GM18870 (cell line): Measurements from ENCODE around the gene CSNK2A1.

Experiments used
- ATAC-seq: cut with Tn5 transposase; IDR thresholded peaks from one replicate; pipeline ENCODE4 v1.9.1; 2021; ENCODE audit warnings: moderate library complexity; ENCODE audit not compliant: unreplicated experiment

Gene CSNK2A1

GRCh38 chr20:568097-568652, 24.6 kb upstream of the CSNK2A1 start:
- no peak for ATAC-seq

- no peak for ATAC-seq
These were observed 20.6 kb upstream of the CSNK2A1 start for GRCh38 chr20:564192-564591.

DNA sequence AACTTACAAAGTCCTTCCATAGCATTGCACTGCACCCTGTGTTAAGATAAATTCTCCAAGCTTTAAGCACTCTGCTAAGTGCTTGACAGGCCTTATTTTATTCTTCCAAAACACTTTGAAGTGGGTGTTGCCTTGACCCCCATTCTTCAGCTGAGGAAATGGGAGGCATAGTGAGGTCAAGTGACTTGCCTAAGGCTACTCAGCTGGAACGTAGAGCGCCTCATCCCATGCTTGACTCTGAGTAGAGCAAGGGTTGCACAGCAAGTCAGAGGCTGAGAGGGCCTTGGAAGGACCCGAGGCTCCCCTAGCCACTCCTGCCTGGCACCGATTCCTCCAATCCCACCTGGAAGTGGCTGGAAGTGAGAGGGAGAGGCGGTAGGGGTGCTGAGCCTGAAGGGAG, 19.6 kb upstream of the CSNK2A1 start:
- no peak for ATAC-seq

DNA sequence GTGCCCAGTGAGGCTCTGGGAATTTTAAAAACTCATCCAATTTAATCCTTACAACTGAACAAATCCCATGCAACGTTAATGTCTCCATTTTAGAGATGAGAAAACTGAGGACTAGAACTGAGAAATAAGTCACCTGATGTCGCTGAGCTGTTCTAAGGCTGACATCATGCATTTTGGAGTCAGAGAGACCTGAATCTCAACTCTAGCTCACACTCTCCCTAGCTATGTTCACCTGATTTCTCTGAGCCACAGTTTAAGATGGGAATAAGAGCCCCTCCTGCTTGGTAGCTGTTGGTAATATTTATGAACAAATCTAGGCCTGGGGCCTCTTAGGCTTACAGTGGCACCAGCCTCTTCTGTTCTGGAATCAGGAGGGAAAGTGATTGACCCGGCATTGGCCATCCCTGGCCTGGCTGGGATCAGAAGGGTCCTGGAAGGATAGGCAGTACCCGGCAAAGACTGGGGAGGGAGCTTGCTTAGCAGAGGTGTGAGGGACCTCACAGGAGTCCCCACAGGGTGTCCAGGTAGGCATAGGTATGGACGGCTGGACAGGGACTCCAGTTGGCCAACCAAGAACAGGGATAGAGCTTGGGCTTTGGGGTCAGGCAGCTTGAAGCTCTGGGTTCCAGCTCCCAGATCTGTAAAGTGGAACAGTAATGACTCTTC, 18.8 kb upstream of the CSNK2A1 start:
- no peak for ATAC-seq

DNA sequence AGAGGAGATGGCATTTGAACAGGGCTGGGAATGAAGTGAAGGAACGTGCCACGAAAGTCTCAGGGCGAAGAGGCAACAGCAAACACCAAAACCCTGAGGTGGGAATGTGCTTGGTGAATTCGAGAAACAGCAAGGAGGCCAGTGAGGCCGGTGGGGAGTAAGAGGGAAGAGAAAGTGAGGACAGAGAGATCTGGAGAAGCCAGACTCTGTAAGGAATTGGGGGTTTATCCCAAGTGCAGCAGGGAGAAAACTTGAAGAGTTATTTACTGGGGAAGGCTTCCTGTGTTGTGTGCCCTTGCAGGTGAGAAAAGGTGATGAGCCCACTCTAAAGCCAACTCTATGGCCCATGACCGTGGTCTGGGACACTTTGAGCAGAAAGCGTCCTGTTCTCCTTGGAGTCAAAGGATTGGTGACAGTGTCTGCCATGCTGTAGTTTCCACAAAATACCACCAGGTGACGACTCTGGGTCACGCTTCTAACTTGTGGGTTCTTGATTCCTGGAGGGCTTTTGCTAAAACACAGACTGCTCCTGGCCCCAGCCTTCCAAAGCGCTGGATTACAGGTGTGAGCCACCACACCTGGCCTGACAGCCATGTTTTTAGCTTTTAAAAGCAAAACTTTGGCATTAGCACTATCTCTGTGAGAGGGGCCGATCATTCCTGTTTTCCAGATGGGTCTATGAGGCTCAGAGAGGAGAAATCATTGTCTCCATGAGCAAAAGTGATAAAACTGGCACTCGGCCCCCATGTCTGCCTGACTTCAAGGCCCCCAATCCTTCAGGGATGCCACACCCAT, 18.0 kb upstream of the CSNK2A1 start:
- no peak for ATAC-seq

- ATAC-seq, result no peak
These were observed 17.1 kb upstream of the CSNK2A1 start for GRCh38 chr20:560680-561079.

GRCh38 chr20:558117-558516, 14.5 kb upstream of the CSNK2A1 start:
- ATAC-seq, result no peak

GRCh38 chr20:556984-557383, 13.4 kb upstream of the CSNK2A1 start:
- ATAC-seq, result no peak

DNA sequence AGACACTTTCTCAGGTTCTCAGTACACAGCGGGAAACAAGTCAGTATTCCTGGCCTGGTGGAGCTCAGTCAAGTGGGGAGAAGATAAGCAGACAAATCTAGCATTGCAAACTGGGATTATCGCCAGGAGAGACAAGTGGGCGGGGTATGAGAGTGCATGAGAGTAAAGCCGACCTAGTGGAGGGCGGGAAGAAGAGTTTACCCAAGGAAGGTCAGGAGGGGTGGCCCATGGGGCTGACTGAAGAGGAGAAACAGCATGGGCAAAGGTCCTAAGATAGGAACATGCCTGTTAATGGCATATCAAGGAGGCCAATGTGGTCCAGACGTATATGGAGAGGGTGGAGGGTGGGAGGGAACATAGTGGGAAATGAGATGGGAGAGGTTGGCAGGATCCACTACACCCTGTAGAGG, 12.4 kb upstream of the CSNK2A1 start:
- no peak for ATAC-seq

- ATAC-seq, result no peak
These were observed 7.0 kb upstream of the CSNK2A1 start for GRCh38 chr20:550611-551010.

- no peak for ATAC-seq
These were observed 6.3 kb upstream of the CSNK2A1 start for GRCh38 chr20:549722-550496.

DNA sequence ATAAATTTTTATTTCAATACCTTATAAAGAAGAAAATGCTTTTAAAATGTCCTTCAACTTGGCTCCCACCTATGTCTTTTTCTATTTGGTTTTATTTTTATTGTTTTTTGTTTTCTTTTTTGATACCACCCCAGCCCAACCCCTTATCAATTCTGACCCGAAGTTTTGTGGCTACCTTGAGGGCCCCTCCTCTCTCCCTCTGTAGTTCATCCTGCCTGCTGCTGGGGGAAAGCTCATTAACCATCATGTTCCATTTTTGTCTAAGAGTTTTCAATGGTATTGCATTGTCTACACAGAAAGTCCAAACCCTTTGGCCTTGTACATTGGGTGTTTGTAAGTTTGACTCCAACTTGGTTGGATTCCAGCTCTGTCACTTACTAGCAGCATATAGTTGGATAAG, 5.3 kb upstream of the CSNK2A1 start:
- no peak for ATAC-seq

- ATAC-seq, result no peak
These were observed 3.8 kb upstream of the CSNK2A1 start for GRCh38 chr20:547394-547793.

DNA sequence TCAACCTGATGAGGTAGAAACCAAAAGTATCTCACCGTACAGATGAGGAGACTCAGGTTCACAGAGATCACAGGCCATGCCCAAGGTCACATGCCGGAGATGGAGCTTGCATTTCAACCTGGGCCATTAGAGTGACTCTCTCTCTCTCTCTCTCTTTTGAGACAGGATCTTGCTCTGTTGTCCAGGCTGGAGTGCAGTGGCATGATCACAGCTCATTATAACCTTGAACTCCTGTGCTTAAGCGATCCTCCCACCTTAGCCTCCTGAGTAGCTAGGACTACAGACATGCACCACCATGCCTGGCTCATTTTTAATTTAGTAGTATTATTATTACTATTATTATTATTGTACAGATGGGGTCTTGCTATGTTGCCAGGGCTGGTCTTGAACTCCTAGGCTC, 2.8 kb upstream of the CSNK2A1 start:
- no peak for ATAC-seq

DNA sequence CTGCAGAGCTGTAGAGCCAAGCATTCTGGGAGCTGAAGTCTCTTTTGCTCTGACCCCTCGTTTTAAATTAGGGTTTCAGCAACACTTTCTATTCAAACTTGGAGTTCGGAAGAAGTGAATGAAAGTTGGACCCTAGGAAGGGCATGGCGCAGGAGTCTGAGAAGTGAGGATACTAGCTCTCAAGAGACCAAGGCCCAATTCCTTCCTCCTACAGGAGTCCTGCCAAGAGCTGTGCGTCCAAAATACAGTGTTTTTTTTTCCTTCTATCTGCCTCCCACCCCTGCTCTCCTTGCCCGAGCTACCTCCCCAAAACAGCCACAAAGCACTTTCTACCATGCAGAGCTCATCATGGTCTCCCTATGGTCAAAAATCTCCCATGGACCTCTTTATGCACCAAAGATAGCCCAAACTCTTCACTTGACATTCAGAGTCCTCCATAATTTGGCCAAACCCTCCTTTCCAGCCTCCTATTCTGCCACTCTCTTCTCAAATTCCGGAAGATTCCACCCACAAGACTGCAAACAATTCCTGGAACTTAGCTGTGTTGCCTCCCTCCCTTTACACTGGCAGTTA, 649 bp upstream of the CSNK2A1 start:
- no peak for ATAC-seq

GRCh38 chr20:542777-543368, 717 bp downstream of the CSNK2A1 start:
- no peak for ATAC-seq

DNA sequence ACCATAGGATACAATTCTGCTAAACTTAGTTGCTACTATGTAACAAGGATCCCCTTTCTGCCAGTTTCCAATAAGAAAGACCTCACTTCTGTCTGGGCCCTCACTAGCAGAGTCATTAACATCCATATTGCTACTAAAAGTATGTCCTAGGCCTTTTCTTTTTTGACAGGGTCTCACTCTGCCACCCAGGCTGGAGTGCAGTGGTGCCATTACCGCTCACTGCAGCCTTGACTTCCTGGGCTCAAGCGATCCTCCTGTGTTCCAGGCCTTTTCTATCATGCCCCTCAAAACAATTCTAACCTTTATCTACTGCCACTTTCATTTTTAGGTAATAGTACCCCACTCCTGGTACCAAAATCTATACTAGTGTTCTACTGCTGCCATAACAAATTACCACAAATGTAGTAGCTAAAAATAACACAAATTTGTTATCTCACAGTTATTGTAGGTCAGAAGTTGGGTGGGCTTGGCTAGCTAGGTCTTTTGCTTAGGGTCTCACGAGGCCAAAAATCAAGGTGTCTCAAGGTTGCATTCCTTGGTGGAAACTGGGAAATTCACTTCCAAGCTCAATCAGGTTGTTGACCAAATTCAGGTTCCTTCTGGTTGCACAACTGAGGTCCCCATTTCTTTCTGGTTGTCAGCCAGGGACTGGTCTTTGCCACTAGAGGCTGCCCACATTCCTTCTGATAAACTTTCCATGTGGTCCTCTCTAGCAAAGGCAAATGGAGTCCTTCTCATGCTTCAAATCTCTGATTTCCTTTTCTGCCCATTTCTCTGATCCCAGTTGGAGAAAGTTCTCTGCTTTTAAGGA, 3.0 kb downstream of the CSNK2A1 start:
- ATAC-seq, result no peak

GRCh38 chr20:539848-540247, 3.7 kb downstream of the CSNK2A1 start:
- ATAC-seq, result no peak

DNA sequence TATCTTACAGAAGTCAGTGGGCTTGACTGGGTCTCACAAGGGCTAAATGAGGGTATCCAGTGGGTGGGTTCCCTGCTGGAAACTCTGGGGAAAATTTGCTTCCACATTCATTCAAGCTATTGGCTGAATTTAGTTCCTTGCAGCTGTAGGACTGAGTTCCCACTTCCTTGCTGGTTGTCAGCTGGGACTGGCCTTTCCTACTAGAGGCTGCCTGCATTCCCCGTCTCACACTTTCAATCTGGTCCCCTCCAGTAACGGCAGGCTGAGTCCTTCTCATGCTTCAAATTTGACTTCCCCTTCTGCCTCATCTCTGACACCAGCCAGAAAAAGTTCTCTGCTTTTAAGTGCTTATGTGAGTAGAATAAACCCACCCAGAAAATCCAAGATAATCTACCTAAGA, 4.4 kb downstream of the CSNK2A1 start:
- no peak for ATAC-seq

DNA sequence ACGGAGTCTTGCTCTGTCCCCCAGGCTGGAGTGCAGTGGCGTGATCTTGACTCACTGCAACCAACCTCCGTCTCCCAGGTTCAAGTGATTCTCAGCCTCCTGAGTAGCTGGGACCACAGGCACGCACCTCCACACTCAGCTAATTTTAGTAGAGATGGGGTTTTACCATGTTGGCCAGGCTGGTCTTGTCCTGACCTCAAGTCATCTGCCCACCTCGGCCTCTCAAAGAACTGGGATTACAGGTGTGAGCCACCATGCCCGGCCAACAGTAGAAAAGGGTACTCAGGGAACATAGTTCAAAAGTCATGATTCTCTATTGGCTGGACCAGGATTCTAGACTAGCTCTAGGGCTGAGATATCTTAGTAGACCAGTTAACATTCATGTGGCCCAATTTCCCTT, 5.6 kb downstream of the CSNK2A1 start:
- no peak for ATAC-seq
